Measurements from ENCODE around the gene ROBO2.
A peak's percentile ranks its signal among the peaks of the same experiment; 100 is the strongest.

ROBO2 gene

GRCh38 chr3:77191640-77192039 lies 151.7 kb downstream of the ROBO2 start:
- DNase-seq: no peak

- DNase-seq: no peak
Measured at GRCh38 chr3:77195766-77196545, 156.1 kb downstream of the ROBO2 start.

- DNase-seq: no peak
Measured at GRCh38 chr3:77197408-77197807, 157.5 kb downstream of the ROBO2 start.

- DNase-seq: no peak
Measured at GRCh38 chr3:77203851-77204250, 164.0 kb downstream of the ROBO2 start.

- no peak for DNase-seq
Measured at GRCh38 chr3:77204788-77205187, 164.9 kb downstream of the ROBO2 start.

- no peak for DNase-seq
Measured at GRCh38 chr3:77207753-77208152, 167.9 kb downstream of the ROBO2 start.

GRCh38 chr3:77222701-77223100 lies 182.8 kb downstream of the ROBO2 start:
- DNase-seq: no peak

GRCh38 chr3:77227567-77227966 lies 187.7 kb downstream of the ROBO2 start:
- no peak for DNase-seq

- no peak for DNase-seq
Measured at GRCh38 chr3:77232557-77232956, 192.7 kb downstream of the ROBO2 start.

- DNase-seq: no peak
Measured at GRCh38 chr3:77234004-77234403, 194.1 kb downstream of the ROBO2 start.

- DNase-seq: no peak
Measured at GRCh38 chr3:77236118-77236517, 196.2 kb downstream of the ROBO2 start.

GRCh38 chr3:77240072-77240650 lies 200.3 kb downstream of the ROBO2 start:
- no peak for DNase-seq

- no peak for DNase-seq
Measured at GRCh38 chr3:77242371-77242770, 202.5 kb downstream of the ROBO2 start.

GRCh38 chr3:77244981-77245380 lies 205.1 kb downstream of the ROBO2 start:
- DNase-seq: no peak

GRCh38 chr3:77247061-77247460 lies 207.2 kb downstream of the ROBO2 start:
- DNase-seq: no peak

- DNase-seq: no peak
Measured at GRCh38 chr3:77247817-77248216, 207.9 kb downstream of the ROBO2 start.

- DNase-seq: no peak
Measured at GRCh38 chr3:77248420-77248819, 208.5 kb downstream of the ROBO2 start.

GRCh38 chr3:77251136-77251535 lies 211.2 kb downstream of the ROBO2 start:
- no peak for DNase-seq

- peak; percentile 10 for DNase-seq
Measured at GRCh38 chr3:77254967-77255831, 215.3 kb downstream of the ROBO2 start.

- no peak for DNase-seq
Measured at GRCh38 chr3:77256584-77257503, 216.9 kb downstream of the ROBO2 start.

- DNase-seq: no peak
Measured at GRCh38 chr3:77259694-77260093, 219.8 kb downstream of the ROBO2 start.

GRCh38 chr3:77262361-77262760 lies 222.5 kb downstream of the ROBO2 start:
- no peak for DNase-seq

GRCh38 chr3:77267589-77267988 lies 227.7 kb downstream of the ROBO2 start:
- DNase-seq: no peak

Measured in stimulated activated CD4-positive, alpha-beta T cell treated with anti-CD3 and anti-CD28 coated beads, Interleukin-15, amount 100 ng/mL, for 24 hours (primary cell).